Naive B cell (primary cell): ENCODE data around the gene FHL1. TPM values are rescaled to one million over a fixed set of nuclear protein-coding genes. Genes with fewer than 3 reads are reported as not detected.

Experiments used
- polyA plus RNA-seq, 6 donors: library from polyadenylated mRNA; unstranded; fragments of 300-500 nt; fragmentation: Illumina TruSeq; gene quantifications; one replicate each; pipeline ENCODE4 v1.2.3, GENCODE V29; 2021; ENCODE audit warnings: low read depth in 6 of 6

Gene FHL1
- polyA plus RNA-seq, 6 donors from 2014 or later = 4.5 to 24.0 (median 13.3) TPM

Other genes starting within 250 kb of the FHL1 start
- 10 to 100 TPM in 3 of 6 donors, 1 to 10 TPM in 3; 7.6 to 11.5 (median 10.4) TPM for gene MMGT1, start 173.5 kb upstream of the FHL1 start, polyA plus RNA-seq
- gene SLC9A6, start 162.1 kb upstream of the FHL1 start, polyA plus RNA-seq = 10 to 100 TPM in 4 of 6 donors, 1 to 10 TPM in 2; 9.2 to 18.8 (median 10.7) TPM
- gene MAP7D3, start 103.9 kb downstream of the FHL1 start, polyA plus RNA-seq = 1 to 10 TPM in 5 of 6 donors, under 1 TPM in 1; 0.26 to 8.6 (median 4.0) TPM
- not detected for gene ADGRG4, start 153.4 kb downstream of the FHL1 start, polyA plus RNA-seq